AG08395 (cell line): Measurements from ENCODE around the gene JAK2.

Experiments
- DNase-seq: peaks from one replicate; pipeline ENCODE4 v3.0.0; 2012; ENCODE audit warnings: mixed read lengths, low spot score

JAK2 gene

GRCh38 chr9:5140151-5140550 is 155.1 kb downstream of the JAK2 start:
- no peak for DNase-seq

DNA sequence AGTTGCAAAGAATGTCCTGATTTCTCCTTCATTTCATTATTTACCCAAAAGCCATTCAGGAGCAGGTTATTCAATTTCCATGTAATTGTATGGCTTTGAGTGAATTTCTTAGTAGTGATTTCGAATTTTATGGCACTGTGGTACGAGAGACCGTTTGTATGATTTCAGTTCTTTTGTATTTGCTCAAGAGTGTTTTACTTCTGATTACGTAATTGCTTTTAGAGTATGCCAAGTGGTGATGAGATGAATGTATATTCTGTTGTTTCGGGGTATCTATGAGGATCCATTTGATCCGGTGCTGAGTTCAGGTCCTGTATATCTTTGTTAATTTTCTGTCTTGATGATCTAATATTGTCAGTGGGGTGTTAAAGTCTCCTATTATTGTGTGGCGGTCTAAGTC is 159.1 kb downstream of the JAK2 start:
- DNase-seq, result no peak

GRCh38 chr9:5146241-5146640 is 161.2 kb downstream of the JAK2 start:
- no peak for DNase-seq
